Skeletal muscle tissue (tissue), 4 donors: ENCODE results near the gene CYP2F1. TPM values are rescaled to one million over a fixed set of nuclear protein-coding genes. Genes with fewer than 3 reads are reported as not detected.
"Not testable (repeated sequence)": the region's sequence is repeated elsewhere in the genome, so short reads cannot be mapped to it uniquely, and the experiment has no call there.

ENCODE experiments used
- H3K27ac ChIP-seq: one replicate; pipeline ENCODE4 v1.7.0; 2013; ENCODE audit warnings: mild to moderate bottlenecking, low read depth, low read length, inconsistent platforms
- H3K27me3 ChIP-seq, 3 donors: one replicate each; pipeline ENCODE4 v1.7.0; 2013; ENCODE audit warnings: low read length in 3 of 3; ENCODE audit not compliant: control insufficient read depth in 3 of 3, insufficient read depth in 3 of 3
- H3K36me3 ChIP-seq, 3 donors: one replicate each; pipeline ENCODE4 v1.7.0; 2013; ENCODE audit warnings: low read length in 3 of 3; ENCODE audit not compliant: control insufficient read depth in 3 of 3, insufficient read depth in 3 of 3
- H3K4me1 ChIP-seq, 3 donors: one replicate each; pipeline ENCODE4 v1.7.0; 2013; ENCODE audit warnings: low read length in 3 of 3, mild to moderate bottlenecking in 3 of 3; ENCODE audit not compliant: control insufficient read depth in 3 of 3, insufficient read depth in 3 of 3
- H3K4me3 ChIP-seq, 3 donors: one replicate each; pipeline ENCODE4 v1.7.0; 2013; ENCODE audit warnings: low read length in 3 of 3
- H3K9ac ChIP-seq, 3 donors: one replicate each; pipeline ENCODE4 v1.7.0; 2013; ENCODE audit warnings: low read length in 3 of 3, mild to moderate bottlenecking in 3 of 3, moderate library complexity in 2 of 3, low read depth in 1 of 3
- H3K9me3 ChIP-seq, 3 donors: one replicate each; pipeline ENCODE4 v1.7.0; 2013; ENCODE audit warnings: low read length in 3 of 3; ENCODE audit not compliant: control insufficient read depth in 3 of 3
- total RNA-seq: library from RNA; depleted of rRNA; stranded (reverse); fragments of >200 nt; gene quantifications from one replicate; pipeline ENCODE4 v1.2.3, GENCODE V29; 2014
- donor health status: Osteomylitis.

CYP2F1 gene
- total RNA-seq, 1 donor from 2014 or later: not detected

GRCh38 chr19:41136636-41137455 is 22.6 kb downstream of the CYP2F1 start:
- Histone ChIP-seq H3K36me3 (no peaks in the 10 kb centered on the region), H3K4me1 (no peaks in the 10 kb centered on the region), H3K27ac (no peak overlapping the region), H3K27me3 (peaks cover 2 to 12% (median 7%) of the 10 kb centered on the region in 3 donors), H3K9ac (no peak overlapping the region), H3K4me3 (no peak overlapping the region), H3K9me3 (no peaks in the 10 kb centered on the region)

GRCh38 chr19:41144403-41144802 is 30.2 kb downstream of the CYP2F1 start:
- H3K9me3 ChIP-seq: no peaks in the 10 kb centered on the region
- H3K36me3 ChIP-seq: no peaks in the 10 kb centered on the region
- H3K9ac ChIP-seq: no peak overlapping the region
- H3K4me3 ChIP-seq: no peak overlapping the region
- no peak overlapping the region for H3K27ac ChIP-seq
- peaks cover 0 to 3% (median 0%) of the 10 kb centered on the region in 3 donors for H3K27me3 ChIP-seq
- H3K4me1 ChIP-seq: no peaks in the 10 kb centered on the region

- H3K9ac ChIP-seq: no peak overlapping the region
- H3K27me3 ChIP-seq: peaks cover 0 to 3% (median 0%) of the 10 kb centered on the region in 3 donors
- no peaks in the 10 kb centered on the region for H3K4me1 ChIP-seq
- no peaks in the 10 kb centered on the region for H3K9me3 ChIP-seq
- no peak overlapping the region for H3K27ac ChIP-seq
- H3K4me3 ChIP-seq: no peak overlapping the region
- no peaks in the 10 kb centered on the region for H3K36me3 ChIP-seq
Observed at GRCh38 chr19:41149831-41150230, 35.6 kb downstream of the CYP2F1 start.

- not testable (repeated sequence) for H3K9ac ChIP-seq, H3K4me1 ChIP-seq, H3K27me3 ChIP-seq, H3K36me3 ChIP-seq, H3K9me3 ChIP-seq, H3K4me3 ChIP-seq, H3K27ac ChIP-seq
Observed at GRCh38 chr19:41150986-41151385, 36.8 kb downstream of the CYP2F1 start.

GRCh38 chr19:41154060-41154459 is 39.8 kb downstream of the CYP2F1 start:
- Histone ChIP-seq H3K27me3 (no peaks in the 10 kb centered on the region), H3K9me3 (peaks cover 0 to 2% (median 0%) of the 10 kb centered on the region in 3 donors), H3K36me3 (no peaks in the 10 kb centered on the region), H3K4me1 (no peaks in the 10 kb centered on the region), H3K9ac (no peak overlapping the region), H3K27ac (no peak overlapping the region), H3K4me3 (no peak overlapping the region)

- Histone ChIP-seq H3K9ac (no peak overlapping the region), H3K27ac (no peak overlapping the region), H3K27me3 (no peaks in the 10 kb centered on the region), H3K9me3 (peaks cover 0 to 2% (median 0%) of the 10 kb centered on the region in 3 donors), H3K4me3 (no peak overlapping the region), H3K36me3 (no peaks in the 10 kb centered on the region), H3K4me1 (no peaks in the 10 kb centered on the region)
Observed at GRCh38 chr19:41156207-41156606, 42.0 kb downstream of the CYP2F1 start.

GRCh38 chr19:41159881-41160280 is 45.6 kb downstream of the CYP2F1 start:
- no peaks in the 10 kb centered on the region for H3K27me3 ChIP-seq
- H3K9ac ChIP-seq: no peak overlapping the region

GRCh38 chr19:41161903-41162302 is 47.7 kb downstream of the CYP2F1 start:
- Histone ChIP-seq H3K27me3 (no peaks in the 10 kb centered on the region), H3K4me1 (no peaks in the 10 kb centered on the region), H3K27ac (no peak overlapping the region), H3K9me3 (peaks cover 0 to 2% (median 0%) of the 10 kb centered on the region in 3 donors), H3K36me3 (no peaks in the 10 kb centered on the region), H3K4me3 (no peak overlapping the region), H3K9ac (no peak overlapping the region)

More at GRCh38 chr19:41159881-41160280, 45.6 kb downstream of the CYP2F1 start:
- Histone ChIP-seq H3K4me1 (no peaks in the 10 kb centered on the region), H3K27ac (no peak overlapping the region), H3K4me3 (no peak overlapping the region), H3K9me3 (peaks cover 0 to 2% (median 0%) of the 10 kb centered on the region in 3 donors), H3K36me3 (no peaks in the 10 kb centered on the region)

- Histone ChIP-seq H3K27me3 (peaks cover 0 to 3% (median 0%) of the 10 kb centered on the region in 3 donors), H3K27ac (no peak overlapping the region), H3K36me3 (no peaks in the 10 kb centered on the region), H3K4me1 (no peaks in the 10 kb centered on the region), H3K9me3 (no peaks in the 10 kb centered on the region), H3K4me3 (no peak overlapping the region), H3K9ac (no peak overlapping the region)
Observed at GRCh38 chr19:41166944-41167804, 52.9 kb downstream of the CYP2F1 start.
